ENCODE results near the gene TREML1. TPM values are rescaled to one million over a fixed set of nuclear protein-coding genes. Genes with fewer than 3 reads are reported as not detected.

The TREML1 gene
- total and polyA plus RNA-seq, 9 of the 15 experiments (the other 6 are each of a cell fraction or from before 2014, with no cell fraction given), result not detected

- TF ChIP-seq ZNF518B (CRISPR knock-in tag; IDR thresholded peaks at IDR 0.05) (no peak), TAF7 (tag; IDR thresholded peaks at IDR 0.05) (no peak), CREM (IDR thresholded peaks at IDR 0.05; ENCODE audit: low read depth) (no peak), PHB (CRISPR knock-in tag; IDR thresholded peaks at IDR 0.05) (no peak), ZFP36 (IDR thresholded peaks at IDR 0.05; ENCODE audit: low read depth, low read length, partially characterized antibody) (no peak), ETS1 (conservative IDR thresholded peaks at IDR 0.05; ENCODE audit: control insufficient read depth, low read depth, low read length) (no peak), RCOR1 (IDR thresholded peaks at IDR 0.05; ENCODE audit: borderline replicate concordance in 1 of 2, low read depth in 2 of 2, low read length in 2 of 2) (no peak), ZBTB11 (CRISPR knock-in tag; IDR thresholded peaks at IDR 0.05) (no peak), ZNF318 (IDR thresholded peaks at IDR 0.05; ENCODE audit: borderline replicate concordance in 1 of 2, low read depth in 1 of 2) (no peak), MECOM (CRISPR knock-in tag; IDR thresholded peaks at IDR 0.05) (no peak), GATAD2B (IDR thresholded peaks at IDR 0.05; ENCODE audit: borderline replicate concordance) (no peak)
These were observed 25.0 kb upstream of the TREML1 start (continued) for GRCh38 chr6:41179163-41179562.

Data from K562 (cell line).